Measurements from ENCODE around the gene MAGI2.

MAGI2 gene

GRCh38 chr7:78895393-78895792 lies 558.1 kb downstream of the MAGI2 start:
- DNase-seq: no peak

- no peak for DNase-seq
These were observed 574.3 kb downstream of the MAGI2 start for GRCh38 chr7:78879206-78879605.

GRCh38 chr7:78873117-78873516 lies 580.4 kb downstream of the MAGI2 start:
- no peak for DNase-seq

- DNase-seq: no peak
These were observed 589.1 kb downstream of the MAGI2 start for GRCh38 chr7:78864339-78864738.

- no peak for DNase-seq
These were observed 590.2 kb downstream of the MAGI2 start for GRCh38 chr7:78863281-78863680.

- no peak for DNase-seq
These were observed 591.0 kb downstream of the MAGI2 start for GRCh38 chr7:78862411-78862900.

- DNase-seq: no peak
These were observed 600.5 kb downstream of the MAGI2 start for GRCh38 chr7:78852951-78853350.

GRCh38 chr7:78850093-78850740 lies 603.2 kb downstream of the MAGI2 start:
- DNase-seq: no peak

GRCh38 chr7:78845155-78845554 lies 608.3 kb downstream of the MAGI2 start:
- DNase-seq: no peak

- no peak for DNase-seq
These were observed 611.4 kb downstream of the MAGI2 start for GRCh38 chr7:78842068-78842467.

- DNase-seq: no peak
These were observed 617.6 kb downstream of the MAGI2 start for GRCh38 chr7:78835897-78836296.

- DNase-seq: no peak
These were observed 625.1 kb downstream of the MAGI2 start for GRCh38 chr7:78828317-78828716.

GRCh38 chr7:78803501-78804127 lies 649.9 kb downstream of the MAGI2 start:
- no peak for DNase-seq

- no peak for DNase-seq
These were observed 659.4 kb downstream of the MAGI2 start for GRCh38 chr7:78794101-78794500.

GRCh38 chr7:78792624-78793023 lies 660.8 kb downstream of the MAGI2 start:
- no peak for DNase-seq

- DNase-seq: no peak
These were observed 661.5 kb downstream of the MAGI2 start for GRCh38 chr7:78792006-78792405.

- DNase-seq: no peak
These were observed 665.0 kb downstream of the MAGI2 start for GRCh38 chr7:78788464-78788863.

- no peak for DNase-seq
These were observed 665.6 kb downstream of the MAGI2 start for GRCh38 chr7:78787854-78788253.

GRCh38 chr7:78786055-78786454 lies 667.4 kb downstream of the MAGI2 start:
- DNase-seq: no peak

GRCh38 chr7:78783179-78783962 lies 670.1 kb downstream of the MAGI2 start:
- no peak for DNase-seq

GRCh38 chr7:78780560-78780959 lies 672.9 kb downstream of the MAGI2 start:
- no peak for DNase-seq

GRCh38 chr7:78779788-78780187 lies 673.7 kb downstream of the MAGI2 start:
- no peak for DNase-seq

- no peak for DNase-seq
These were observed 675.6 kb downstream of the MAGI2 start for GRCh38 chr7:78777829-78778228.

All from activated CD8-positive, alpha-beta memory T cell treated with anti-CD3 and anti-CD28 coated beads for 24 hours (primary cell).